ENCODE data around the gene ABHD6. TPM values are rescaled to one million over a fixed set of nuclear protein-coding genes. Genes with fewer than 3 reads are reported as not detected.

The ABHD6 gene
- polyA plus RNA-seq, 1 donor from 2014 or later = 38.9 TPM

- no peaks in the 10 kb centered on the region for H3K36me3 ChIP-seq (ENCODE audit: insufficient read depth, low read length)
- TF ChIP-seq EZH2 (IDR thresholded peaks at IDR 0.05; ENCODE audit: borderline replicate concordance, insufficient read depth, low read length, poor library complexity, severe bottlenecking) = no peak
- no peak for TF ChIP-seq EP300 (conservative IDR thresholded peaks at IDR 0.05; ENCODE audit: poor library complexity, severe bottlenecking)
- no peak overlapping the region for H3K27ac ChIP-seq (ENCODE audit: low read length)
- no peaks in the 10 kb centered on the region for H3K9me2 ChIP-seq (ENCODE audit: insufficient read depth, low read length)
- H2AFZ ChIP-seq (ENCODE audit: low read depth, low read length) = no peak overlapping the region
- H3K9me3 ChIP-seq (ENCODE audit: low read length) = no peaks in the 10 kb centered on the region
- H3K79me2 ChIP-seq (replicated peaks; ENCODE audit: insufficient read depth, low read length) = no peaks in the 10 kb centered on the region
- H3K4me3 ChIP-seq (ENCODE audit: low read length) = no peak overlapping the region
- H3K27me3 ChIP-seq (ENCODE audit: insufficient read depth, low read depth, low read length) = no peaks in the 10 kb centered on the region
- no peaks in the 10 kb centered on the region for H4K20me1 ChIP-seq (ENCODE audit: insufficient read depth)
- no peaks in the 10 kb centered on the region for H3F3A ChIP-seq (ENCODE audit: insufficient read depth, low read length, poor library complexity, severe bottlenecking)
- no peak overlapping the region for H3K4me2 ChIP-seq (ENCODE audit: low read length)
- H3K9ac ChIP-seq (ENCODE audit: low read length) = no peak overlapping the region
Observed at GRCh38 chr3:58256061-58256460, 18.5 kb downstream of the ABHD6 start.

- H3K27me3 ChIP-seq (ENCODE audit: insufficient read depth, low read depth, low read length) = no peaks in the 10 kb centered on the region
- H2AFZ ChIP-seq (ENCODE audit: low read depth, low read length) = no peak overlapping the region
- no peak overlapping the region for H3K9ac ChIP-seq (ENCODE audit: low read length)
- TF ChIP-seq SMC3 (conservative IDR thresholded peaks at IDR 0.05; ENCODE audit: poor library complexity) (no peak), RAD21 (conservative IDR thresholded peaks at IDR 0.05) (no peak), POLR2AphosphoS5 (IDR thresholded peaks at IDR 0.05) (no peak), EZH2 (IDR thresholded peaks at IDR 0.05; ENCODE audit: borderline replicate concordance, insufficient read depth, low read length, poor library complexity, severe bottlenecking) (no peak), EP300 (conservative IDR thresholded peaks at IDR 0.05; ENCODE audit: poor library complexity, severe bottlenecking) (no peak), MXI1 (conservative IDR thresholded peaks at IDR 0.05; ENCODE audit: poor library complexity, severe bottlenecking) (no peak), TAF1 (IDR thresholded peaks at IDR 0.05; ENCODE audit: low read depth) (no peak), CTCF (IDR thresholded peaks at IDR 0.05; ENCODE audit: poor library complexity, severe bottlenecking) (no peak)
- TF ChIP-seq, protein P1, sequence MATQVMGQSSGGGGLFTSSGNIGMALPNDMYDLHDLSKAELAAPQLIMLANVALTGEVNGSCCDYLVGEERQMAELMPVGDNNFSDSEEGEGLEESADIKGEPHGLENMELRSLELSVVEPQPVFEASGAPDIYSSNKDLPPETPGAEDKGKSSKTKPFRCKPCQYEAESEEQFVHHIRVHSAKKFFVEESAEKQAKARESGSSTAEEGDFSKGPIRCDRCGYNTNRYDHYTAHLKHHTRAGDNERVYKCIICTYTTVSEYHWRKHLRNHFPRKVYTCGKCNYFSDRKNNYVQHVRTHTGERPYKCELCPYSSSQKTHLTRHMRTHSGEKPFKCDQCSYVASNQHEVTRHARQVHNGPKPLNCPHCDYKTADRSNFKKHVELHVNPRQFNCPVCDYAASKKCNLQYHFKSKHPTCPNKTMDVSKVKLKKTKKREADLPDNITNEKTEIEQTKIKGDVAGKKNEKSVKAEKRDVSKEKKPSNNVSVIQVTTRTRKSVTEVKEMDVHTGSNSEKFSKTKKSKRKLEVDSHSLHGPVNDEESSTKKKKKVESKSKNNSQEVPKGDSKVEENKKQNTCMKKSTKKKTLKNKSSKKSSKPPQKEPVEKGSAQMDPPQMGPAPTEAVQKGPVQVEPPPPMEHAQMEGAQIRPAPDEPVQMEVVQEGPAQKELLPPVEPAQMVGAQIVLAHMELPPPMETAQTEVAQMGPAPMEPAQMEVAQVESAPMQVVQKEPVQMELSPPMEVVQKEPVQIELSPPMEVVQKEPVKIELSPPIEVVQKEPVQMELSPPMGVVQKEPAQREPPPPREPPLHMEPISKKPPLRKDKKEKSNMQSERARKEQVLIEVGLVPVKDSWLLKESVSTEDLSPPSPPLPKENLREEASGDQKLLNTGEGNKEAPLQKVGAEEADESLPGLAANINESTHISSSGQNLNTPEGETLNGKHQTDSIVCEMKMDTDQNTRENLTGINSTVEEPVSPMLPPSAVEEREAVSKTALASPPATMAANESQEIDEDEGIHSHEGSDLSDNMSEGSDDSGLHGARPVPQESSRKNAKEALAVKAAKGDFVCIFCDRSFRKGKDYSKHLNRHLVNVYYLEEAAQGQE (IDR thresholded peaks at IDR 0.05; ENCODE audit: borderline replicate concordance) = no peak
- H4K20me1 ChIP-seq (ENCODE audit: insufficient read depth) = no peaks in the 10 kb centered on the region
- no peaks in the 10 kb centered on the region for H3K79me2 ChIP-seq (replicated peaks; ENCODE audit: insufficient read depth, low read length)
- H3K36me3 ChIP-seq (ENCODE audit: insufficient read depth, low read length) = no peaks in the 10 kb centered on the region
- no peak overlapping the region for H3K4me2 ChIP-seq (ENCODE audit: low read length)
- no peaks in the 10 kb centered on the region for H3K9me3 ChIP-seq (ENCODE audit: low read length)
- H3K9me2 ChIP-seq (ENCODE audit: insufficient read depth, low read length) = no peaks in the 10 kb centered on the region
- H3F3A ChIP-seq (ENCODE audit: insufficient read depth, low read length, poor library complexity, severe bottlenecking) = no peaks in the 10 kb centered on the region
- no peak overlapping the region for H3K27ac ChIP-seq (ENCODE audit: low read length)
- H3K4me3 ChIP-seq (ENCODE audit: low read length) = no peak overlapping the region
Observed at GRCh38 chr3:58256511-58256910, 18.9 kb downstream of the ABHD6 start.

All from neural cell (in vitro differentiated cells).